Neuronal stem cell (in vitro differentiated cells): ENCODE measurements around the gene RSPH1.

ENCODE experiments used
- DNase-seq: peaks from one replicate; pipeline ENCODE4 v3.0.0-alpha.2; 2013; ENCODE audit warnings: low spot score
- H2AFZ ChIP-seq: one replicate; pipeline ENCODE4 v1.6.1; 2013; ENCODE audit warnings: mild to moderate bottlenecking, low read length, inconsistent platforms
- H2AK5ac ChIP-seq: 2 replicates; pipeline ENCODE4 v1.6.1; 2013; ENCODE audit warnings: low read depth, mild to moderate bottlenecking, inconsistent platforms, low read length, moderate library complexity, mixed read lengths
- H2BK120ac ChIP-seq: 2 replicates; pipeline ENCODE4 v1.6.1; 2013; ENCODE audit warnings: low read depth, mild to moderate bottlenecking, inconsistent platforms, low read length, moderate library complexity, mixed read lengths
- H2BK12ac ChIP-seq: one replicate; pipeline ENCODE4 v1.6.1; 2013; ENCODE audit warnings: low read length, inconsistent platforms
- H2BK15ac ChIP-seq: 2 replicates; pipeline ENCODE4 v1.6.1; 2013; ENCODE audit warnings: mild to moderate bottlenecking, low read length, inconsistent platforms, mixed read lengths
- H2BK5ac ChIP-seq: one replicate; pipeline ENCODE4 v1.6.1; 2013; ENCODE audit warnings: inconsistent platforms, mild to moderate bottlenecking, low read length, moderate library complexity
- H3K14ac ChIP-seq: one replicate; pipeline ENCODE4 v1.6.1; 2013; ENCODE audit warnings: low read length, inconsistent platforms
- H3K18ac ChIP-seq: 2 replicates; pipeline ENCODE4 v1.6.1; 2013; ENCODE audit warnings: low read length, inconsistent platforms
- H3K23ac ChIP-seq: 2 replicates; pipeline ENCODE4 v1.6.1; 2013; ENCODE audit warnings: low read depth, mild to moderate bottlenecking, mixed read lengths, low read length, inconsistent platforms; ENCODE audit not compliant: poor library complexity
- H3K27ac ChIP-seq: replicated peaks from 3 replicates; pipeline ENCODE4 v1.5.1; 2013; ENCODE audit warnings: low read length, inconsistent platforms
- H3K27me3 ChIP-seq, 3 experiments: 2 replicates each; pipeline ENCODE4 v1.6.1; 2013; ENCODE audit warnings: low read length in 3 of 3, mild to moderate bottlenecking in 2 of 3, inconsistent platforms in 1 of 3, low read depth in 1 of 3, mixed read lengths in 1 of 3, moderate library complexity in 1 of 3; ENCODE audit not compliant: control insufficient read depth in 3 of 3, insufficient read depth in 3 of 3
- H3K36me3 ChIP-seq, 2 donors: replicated peaks in 1 of 2; 2 replicates each; pipeline ENCODE4 v1.6.1; 2013; ENCODE audit warnings: low read length in 2 of 2; ENCODE audit not compliant: control insufficient read depth in 2 of 2, insufficient read depth in 2 of 2
- H3K4ac ChIP-seq: 2 replicates; pipeline ENCODE4 v1.6.1; 2013; ENCODE audit warnings: inconsistent platforms, mild to moderate bottlenecking, low read length, moderate library complexity
- H3K4me1 ChIP-seq, 2 donors: 1 replicate in 1 of 2; 2 replicates in 1 of 2; pipeline ENCODE4 v1.6.1; 2013; ENCODE audit warnings: low read length in 2 of 2, low read depth in 1 of 2; ENCODE audit not compliant: control insufficient read depth in 2 of 2, insufficient read depth in 1 of 2
- H3K4me2 ChIP-seq: one replicate; pipeline ENCODE4 v1.6.1; 2013; ENCODE audit warnings: mild to moderate bottlenecking, low read length, inconsistent platforms; ENCODE audit not compliant: insufficient read depth, poor library complexity, severe bottlenecking
- H3K4me3 ChIP-seq, 2 donors: 2 replicates each; pipeline ENCODE4 v1.5.1; 2013; ENCODE audit warnings: low read length in 2 of 2, mild to moderate bottlenecking in 2 of 2, inconsistent platforms in 1 of 2, moderate library complexity in 1 of 2
- H3K79me1 ChIP-seq: one replicate; pipeline ENCODE4 v1.6.1; 2013; ENCODE audit warnings: low read depth, mild to moderate bottlenecking, inconsistent platforms, low read length, moderate library complexity
- H3K9ac ChIP-seq: one replicate; pipeline ENCODE4 v1.6.1; 2013; ENCODE audit warnings: mild to moderate bottlenecking, low read depth, low read length, inconsistent platforms; ENCODE audit not compliant: poor library complexity
- H3K9me3 ChIP-seq, 2 donors: replicated peaks in 1 of 2; 2 replicates each; pipeline versions ENCODE3 to v1.6.1; 2013; ENCODE audit warnings: low read length in 2 of 2, mild to moderate bottlenecking in 2 of 2, inconsistent platforms in 1 of 2, low read depth in 1 of 2, mixed read lengths in 1 of 2, moderate library complexity in 1 of 2; ENCODE audit not compliant: control insufficient read depth in 2 of 2, insufficient read depth in 1 of 2
- H4K8ac ChIP-seq: one replicate; pipeline ENCODE4 v1.6.1; 2013; ENCODE audit warnings: low read depth, mild to moderate bottlenecking, inconsistent platforms, low read length, moderate library complexity
- H4K91ac ChIP-seq: one replicate; pipeline ENCODE4 v1.6.1; 2013; ENCODE audit warnings: low read length, low read depth, mild to moderate bottlenecking, inconsistent platforms; ENCODE audit not compliant: poor library complexity
- WGBS, 2 donors: extraction: QIAGEN DNeasy Blood & Tissue Kit; methylation state at CpG; one replicate each; pipeline ENCODE4 v1.1.7; 2013; ENCODE audit warnings: missing lambda C conversion rate in 2 of 2, mixed read lengths in 1 of 2; ENCODE audit not compliant: insufficient read length in 2 of 2, insufficient replicate concordance in 1 of 2; ENCODE audit errors: extremely low coverage in 2 of 2; 5-methylcytosine and 5-hydroxymethylcytosine counted together

Gene RSPH1

GRCh38 chr21:42493109-42494060 is 2.6 kb downstream of the RSPH1 start:
- peaks cover 0 to 17% (median 0%) of the 10 kb centered on the region in 3 experiments for H3K27me3 ChIP-seq

GRCh38 chr21:42492201-42492600 is 3.8 kb downstream of the RSPH1 start:
- Histone ChIP-seq H3K14ac (no peak overlapping the region), H3K36me3 (no peaks in the 10 kb centered on the region), H3K79me1 (no peaks in the 10 kb centered on the region), H4K91ac (no peak overlapping the region), H3K18ac (no peak overlapping the region), H2BK120ac (no peak overlapping the region), H3K4me2 (no peak overlapping the region), H4K8ac (no peak overlapping the region), H2BK12ac (no peak overlapping the region), H2BK15ac (no peak overlapping the region), H3K9me3 (no peaks in the 10 kb centered on the region), H3K23ac (no peak overlapping the region), H3K4ac (no peak overlapping the region), H3K9ac (no peak overlapping the region), H3K27me3 (peaks cover 0 to 17% (median 0%) of the 10 kb centered on the region in 3 experiments), H3K27ac (no peak overlapping the region), H2BK5ac (no peak overlapping the region), H3K4me3 (no peak overlapping the region), H2AFZ (no peak overlapping the region), H3K4me1 (peaks cover 4 to 8% of the 10 kb centered on the region in 2 donors), H2AK5ac (no peak overlapping the region)
- no CpG with 5 or more reads among the region's 8 CpGs for WGBS, 2 donors
- no peak for DNase-seq

More at GRCh38 chr21:42493109-42494060, 2.6 kb downstream of the RSPH1 start:
- no peak overlapping the region for H3K18ac ChIP-seq
- H3K4ac ChIP-seq: no peak overlapping the region
- no peak overlapping the region for H3K9ac ChIP-seq
- no peaks in the 10 kb centered on the region for H3K36me3 ChIP-seq
- no peaks in the 10 kb centered on the region for H3K9me3 ChIP-seq
- no peak overlapping the region for H2BK15ac ChIP-seq
- H4K91ac ChIP-seq: no peak overlapping the region
- no peak overlapping the region for H2AK5ac ChIP-seq
- WGBS, 2 donors: no CpG with 5 or more reads among the region's 13 CpGs
- no peak overlapping the region for H2AFZ ChIP-seq
- no peak overlapping the region for H2BK12ac ChIP-seq
- H3K27ac ChIP-seq: no peak overlapping the region
- H3K79me1 ChIP-seq: no peaks in the 10 kb centered on the region
- H4K8ac ChIP-seq: no peak overlapping the region
- H2BK120ac ChIP-seq: no peak overlapping the region
- DNase-seq: no peak
- no peak overlapping the region for H3K23ac ChIP-seq
- H3K4me1 ChIP-seq: peaks cover 4 to 8% of the 10 kb centered on the region in 2 donors
- H3K4me2 ChIP-seq: no peak overlapping the region
- H3K4me3 ChIP-seq: no peak overlapping the region
- H3K14ac ChIP-seq: no peak overlapping the region
- H2BK5ac ChIP-seq: no peak overlapping the region

GRCh38 chr21:42491328-42491727 is 4.7 kb downstream of the RSPH1 start:
- no peak overlapping the region for H3K23ac ChIP-seq
- H2BK12ac ChIP-seq: no peak overlapping the region
- no peaks in the 10 kb centered on the region for H3K9me3 ChIP-seq
- peaks cover 0 to 19% (median 0%) of the 10 kb centered on the region in 3 experiments for H3K27me3 ChIP-seq
- H2BK5ac ChIP-seq: no peak overlapping the region
- DNase-seq: no peak
- no peaks in the 10 kb centered on the region for H3K36me3 ChIP-seq
- H2AFZ ChIP-seq: no peak overlapping the region
- no peak overlapping the region for H3K4me3 ChIP-seq
- H4K91ac ChIP-seq: no peak overlapping the region
- no peak overlapping the region for H3K14ac ChIP-seq
- no peak overlapping the region for H4K8ac ChIP-seq
- no peak overlapping the region for H2BK120ac ChIP-seq
- no peak overlapping the region for H3K27ac ChIP-seq
- H2BK15ac ChIP-seq: no peak overlapping the region
- H3K9ac ChIP-seq: no peak overlapping the region
- no CpG with 5 or more reads among the region's 1 CpG for WGBS, 2 donors
- no peak overlapping the region for H2AK5ac ChIP-seq
- H3K4me2 ChIP-seq: no peak overlapping the region
- H3K4ac ChIP-seq: no peak overlapping the region
- H3K18ac ChIP-seq: no peak overlapping the region
- peaks cover 0 to 6% of the 10 kb centered on the region in 2 donors for H3K4me1 ChIP-seq
- H3K79me1 ChIP-seq: no peaks in the 10 kb centered on the region

- no peak overlapping the region for H3K27ac ChIP-seq
- H2BK15ac ChIP-seq: no peak overlapping the region
- no peak overlapping the region for H3K4me2 ChIP-seq
- no peak overlapping the region for H2BK12ac ChIP-seq
- no peak for DNase-seq
- no peak overlapping the region for H2BK5ac ChIP-seq
- H3K27me3 ChIP-seq: peaks cover 0 to 24% (median 0%) of the 10 kb centered on the region in 3 experiments
- no peaks in the 10 kb centered on the region for H3K9me3 ChIP-seq
- no peak overlapping the region for H3K14ac ChIP-seq
- no peak overlapping the region for H3K18ac ChIP-seq
- no peak overlapping the region for H2AFZ ChIP-seq
- no peak overlapping the region for H4K8ac ChIP-seq
- H3K4me3 ChIP-seq: no peak overlapping the region
- no peaks in the 10 kb centered on the region for H3K79me1 ChIP-seq
- H3K4me1 ChIP-seq: peaks cover 0 to 3% of the 10 kb centered on the region in 2 donors
- no peaks in the 10 kb centered on the region for H3K36me3 ChIP-seq
- H2BK120ac ChIP-seq: no peak overlapping the region
- H3K9ac ChIP-seq: no peak overlapping the region
- H3K23ac ChIP-seq: no peak overlapping the region
- H3K4ac ChIP-seq: no peak overlapping the region
- H4K91ac ChIP-seq: no peak overlapping the region
- H2AK5ac ChIP-seq: no peak overlapping the region
These were observed 5.3 kb downstream of the RSPH1 start for GRCh38 chr21:42490720-42491119.
